Erythroblast (primary cell): ENCODE measurements around the gene SYTL4.

Experiments used
- DNase-seq, 2 experiments: peaks; one replicate each; lab custom pipeline; 2025; lab: John Stamatoyannopoulos, UW
- GATA1 ChIP-seq: IDR thresholded peaks from 2 replicates; pipeline ENCODE4 v1.6.1; 2011; ENCODE audit warnings: low read depth, mild to moderate bottlenecking, control low read depth, low read length, moderate library complexity
- POLR2A ChIP-seq: IDR thresholded peaks from 2 replicates; pipeline ENCODE4 v1.6.1; 2011; ENCODE audit warnings: mild to moderate bottlenecking, low read length

SYTL4 gene

DNA sequence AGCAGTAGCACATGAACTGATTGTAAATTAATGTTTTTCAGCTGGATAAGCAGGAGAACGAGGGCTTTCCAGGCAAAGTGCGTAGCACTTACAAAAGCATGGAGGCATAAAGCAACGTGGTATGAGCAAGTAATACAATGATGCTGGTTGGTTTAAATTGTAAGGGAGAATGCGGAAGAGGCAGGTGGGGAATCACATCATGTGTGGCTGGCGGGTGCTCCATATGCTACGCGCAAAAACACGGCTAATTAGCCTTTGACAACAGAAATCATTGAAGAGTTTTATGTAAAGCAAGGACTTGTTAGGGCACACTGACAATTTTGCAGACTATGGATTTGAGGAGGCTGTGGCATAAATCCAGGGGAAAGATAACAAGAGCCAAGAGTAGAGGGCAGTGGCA, 14.6 kb downstream of the SYTL4 start:
- TF ChIP-seq GATA1 = no peak
- no peak for TF ChIP-seq POLR2A
- no peak for DNase-seq

DNA sequence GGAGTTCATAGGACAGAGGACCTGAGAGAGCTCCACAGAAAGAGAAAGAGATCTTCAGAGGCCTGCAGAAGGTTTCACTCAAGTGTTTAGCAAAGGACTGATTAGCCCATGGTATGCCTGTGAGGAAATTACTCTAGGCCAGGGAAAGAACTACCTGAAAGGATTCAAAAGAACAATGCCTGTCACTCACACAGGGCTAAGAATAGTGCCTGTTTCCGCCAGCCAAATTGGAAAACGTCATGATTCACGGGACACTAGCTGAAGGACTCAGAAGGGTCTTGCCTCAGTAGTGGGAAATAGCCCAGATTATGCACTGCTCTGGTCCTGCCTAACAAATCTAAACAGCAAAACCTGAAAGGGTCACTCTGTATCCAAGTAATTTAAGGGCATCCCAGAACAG, 21.1 kb downstream of the SYTL4 start:
- TF ChIP-seq POLR2A = no peak
- no peak for TF ChIP-seq GATA1
- no peak for DNase-seq

DNA sequence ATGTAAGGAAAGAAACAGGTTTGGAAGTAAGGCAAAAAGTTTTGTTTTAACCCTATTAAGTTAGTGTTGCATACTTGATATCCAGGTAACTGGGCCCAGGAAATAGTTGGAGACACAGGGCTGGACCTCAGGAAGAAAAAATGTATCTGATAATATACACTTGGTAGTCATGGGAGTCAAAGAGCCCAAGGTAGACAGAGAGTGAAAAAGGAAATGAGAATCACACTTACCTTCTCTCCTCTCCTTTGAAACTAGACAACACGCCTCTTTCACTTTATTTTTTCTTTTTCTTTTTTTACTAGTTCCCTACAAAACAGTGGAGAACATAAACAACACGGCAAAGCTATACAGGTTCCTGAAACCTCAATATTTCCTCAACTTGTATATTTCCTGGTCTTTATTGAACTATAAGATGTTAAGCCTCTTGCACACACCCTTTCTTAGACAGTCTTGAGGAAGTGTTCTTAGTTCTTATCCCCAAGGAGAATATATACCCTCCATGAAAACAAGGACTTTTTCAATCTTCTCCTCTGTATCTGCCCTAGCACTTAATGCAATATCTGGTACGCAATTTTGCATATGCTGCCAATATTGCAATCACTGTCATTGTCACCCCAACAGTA, 27.2 kb downstream of the SYTL4 start:
- no peak for DNase-seq
- no peak for TF ChIP-seq GATA1

DNA sequence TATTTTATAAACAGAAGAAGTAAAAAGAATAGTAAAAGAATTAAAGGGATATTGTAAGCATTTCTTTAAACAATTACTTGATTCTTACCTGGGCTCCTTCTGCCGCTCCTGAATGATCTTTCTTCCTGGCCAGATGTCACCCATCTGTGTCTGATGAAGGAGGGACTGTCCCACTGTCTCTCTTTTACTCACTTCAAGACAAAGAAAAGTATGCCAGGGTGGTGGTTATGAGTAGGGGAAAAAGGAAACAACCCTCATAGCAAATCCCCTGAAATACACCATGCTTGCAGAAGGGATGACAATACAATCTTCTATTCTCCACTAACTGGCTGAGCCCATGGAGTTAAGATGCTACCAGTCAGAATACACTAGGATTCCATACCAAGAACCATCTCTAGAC, 31.1 kb downstream of the SYTL4 start:
- TF ChIP-seq GATA1 = no peak
- no peak for TF ChIP-seq POLR2A
- DNase-seq = no peak

DNA sequence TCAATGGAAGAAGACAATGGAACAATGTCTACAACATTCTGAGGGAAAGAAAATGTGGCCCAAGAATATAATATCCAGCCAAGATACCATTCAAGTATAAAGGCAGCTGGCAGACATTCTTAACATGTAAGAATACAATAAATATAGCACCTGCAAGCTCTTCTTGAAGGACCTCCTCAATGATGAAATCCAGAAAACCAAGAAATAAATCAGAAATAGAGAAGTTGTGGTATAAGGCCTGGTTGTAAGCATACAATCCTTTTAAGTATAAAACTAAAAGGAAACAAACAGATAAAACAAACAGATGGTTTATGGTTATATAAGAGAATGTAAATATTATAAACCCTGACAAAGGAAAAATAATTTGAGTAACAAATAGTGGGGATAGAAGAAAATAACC, 33.4 kb downstream of the SYTL4 start:
- DNase-seq = no peak
- TF ChIP-seq GATA1 = no peak
- no peak for TF ChIP-seq POLR2A

DNA sequence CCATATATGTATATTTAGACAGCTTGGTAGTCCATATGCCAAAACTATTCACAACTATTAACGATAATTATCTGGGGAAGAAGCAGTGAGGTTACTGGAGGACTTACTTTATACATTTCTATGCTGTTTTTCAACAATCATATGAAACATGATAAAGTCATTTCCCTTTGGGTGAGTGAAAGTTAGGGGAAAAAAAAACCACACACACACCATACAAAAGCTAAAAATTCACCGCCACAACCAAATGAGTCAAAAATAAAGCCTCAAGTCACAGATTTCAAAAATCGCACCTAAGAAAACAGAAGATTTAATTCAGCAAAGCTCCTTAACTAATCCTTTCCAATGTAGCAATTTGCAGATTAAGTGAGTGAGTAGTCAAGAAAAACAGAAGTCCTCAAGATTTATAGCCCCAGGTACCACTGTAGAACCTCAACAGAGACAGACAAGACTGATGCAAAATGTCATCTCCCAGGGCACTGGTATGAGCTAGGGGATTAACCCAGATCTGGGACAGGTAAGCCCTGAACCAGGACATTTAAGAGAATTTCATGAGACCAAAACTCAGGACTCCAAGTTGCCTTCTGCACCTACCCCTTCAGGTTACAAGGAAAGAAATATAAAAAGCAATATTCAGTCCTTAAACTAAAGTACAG, 35.1 kb downstream of the SYTL4 start:
- DNase-seq = no peak

DNA sequence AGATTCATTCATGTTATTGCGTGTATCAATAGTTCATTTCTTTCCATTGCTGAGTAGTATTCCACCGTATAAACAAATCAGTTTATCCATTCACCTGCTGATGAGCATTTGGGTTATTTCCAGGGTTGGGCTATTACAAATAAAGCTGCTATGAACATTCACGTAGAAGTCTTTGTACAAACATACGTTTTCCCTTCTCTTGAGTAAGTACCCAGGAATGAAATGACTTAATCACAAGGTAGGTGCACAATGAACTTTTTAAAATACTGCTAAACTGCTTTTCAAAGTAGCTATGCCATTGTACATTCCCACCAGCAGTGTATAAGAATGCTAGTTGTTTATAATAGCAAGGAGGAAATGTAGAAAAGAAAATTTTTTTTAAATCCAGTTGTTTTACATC, 35.9 kb downstream of the SYTL4 start:
- TF ChIP-seq POLR2A (no peak), GATA1 (no peak)
- no peak for DNase-seq

More for the DNA sequence above, 35.1 kb downstream of the SYTL4 start:
- no peak for TF ChIP-seq GATA1
- no peak for TF ChIP-seq POLR2A

DNA sequence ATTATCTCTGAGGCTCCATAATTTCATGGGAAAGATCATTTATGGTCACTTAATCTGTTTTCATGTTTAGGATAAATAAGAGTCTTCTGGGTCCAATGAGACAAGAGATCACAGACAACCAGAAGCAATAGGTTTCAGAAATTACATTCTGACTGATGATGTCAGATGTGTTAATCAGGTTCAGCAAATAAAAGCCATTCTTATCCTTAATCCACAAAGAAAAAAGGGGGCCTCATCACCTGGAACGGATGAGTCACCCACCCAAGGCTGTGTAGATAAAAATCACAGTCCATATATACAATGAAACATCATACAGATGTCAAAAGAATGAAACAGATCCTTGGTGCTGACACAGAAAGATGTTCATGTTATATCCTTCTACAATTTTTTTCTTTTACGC, 36.6 kb downstream of the SYTL4 start:
- no peak for DNase-seq

DNA sequence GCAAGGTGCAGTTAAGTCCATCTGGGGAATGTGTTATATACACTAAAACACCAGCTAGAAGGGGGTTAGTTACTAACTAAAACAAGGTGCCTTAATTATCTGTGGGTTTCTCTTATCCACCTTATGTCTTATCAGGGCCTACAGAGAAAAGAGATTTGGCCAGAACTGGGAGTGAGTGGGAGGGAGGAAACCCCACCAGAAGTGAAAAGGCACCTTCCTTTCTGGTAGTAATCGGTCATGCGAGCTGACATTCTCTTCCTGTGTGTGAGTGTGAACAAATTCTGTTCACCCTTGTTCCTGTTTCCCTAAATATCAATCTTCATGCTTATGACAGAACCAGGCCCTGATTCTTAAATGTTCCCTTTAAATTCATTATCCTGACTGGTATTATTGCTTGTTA, 44.4 kb downstream of the SYTL4 start:
- no peak for DNase-seq

More for the DNA sequence above, 36.6 kb downstream of the SYTL4 start:
- no peak for TF ChIP-seq GATA1
- TF ChIP-seq POLR2A = no peak

DNA sequence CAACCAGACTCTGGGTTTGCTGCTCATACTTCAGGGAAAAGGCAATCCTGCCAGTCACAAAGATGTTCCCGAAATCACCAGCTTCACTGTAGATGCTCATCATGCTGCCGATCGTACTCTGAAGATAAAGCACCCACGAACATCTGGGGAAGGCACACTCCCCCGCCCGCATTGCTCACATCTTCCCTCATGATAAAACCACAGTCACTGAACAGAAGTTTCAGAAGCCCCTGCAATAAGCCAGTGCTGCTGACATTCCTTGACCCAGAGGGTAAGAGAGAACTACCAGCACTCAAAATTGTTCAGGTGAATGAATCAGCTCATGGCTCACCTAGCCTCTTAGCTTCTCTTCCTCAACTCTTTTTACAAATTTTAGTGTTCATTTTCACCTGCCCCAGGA, 44.8 kb downstream of the SYTL4 start:
- DNase-seq = peak; percentile 1 to 14

More for the DNA sequence above, 44.4 kb downstream of the SYTL4 start:
- TF ChIP-seq POLR2A (no peak), GATA1 (no peak)

DNA sequence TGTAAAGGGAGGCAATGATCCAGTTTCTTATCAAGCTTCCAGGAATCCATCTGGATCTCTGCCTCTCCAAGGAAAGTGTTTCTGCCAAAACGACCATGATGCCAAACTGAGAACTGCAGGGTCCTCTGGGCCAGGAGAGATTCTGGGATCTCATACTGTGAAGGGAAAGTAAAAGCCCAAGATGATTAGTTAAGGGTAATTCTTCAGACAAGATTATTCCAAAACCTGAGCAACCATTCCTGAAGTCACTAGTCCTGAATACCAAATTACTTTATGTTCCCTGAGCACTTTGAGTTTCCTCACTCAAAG, 46.0 kb downstream of the SYTL4 start:
- no peak for DNase-seq
- no peak for TF ChIP-seq POLR2A
- TF ChIP-seq GATA1 = no peak

More for the DNA sequence above, 44.8 kb downstream of the SYTL4 start:
- TF ChIP-seq GATA1 (no peak), POLR2A (no peak)

DNA sequence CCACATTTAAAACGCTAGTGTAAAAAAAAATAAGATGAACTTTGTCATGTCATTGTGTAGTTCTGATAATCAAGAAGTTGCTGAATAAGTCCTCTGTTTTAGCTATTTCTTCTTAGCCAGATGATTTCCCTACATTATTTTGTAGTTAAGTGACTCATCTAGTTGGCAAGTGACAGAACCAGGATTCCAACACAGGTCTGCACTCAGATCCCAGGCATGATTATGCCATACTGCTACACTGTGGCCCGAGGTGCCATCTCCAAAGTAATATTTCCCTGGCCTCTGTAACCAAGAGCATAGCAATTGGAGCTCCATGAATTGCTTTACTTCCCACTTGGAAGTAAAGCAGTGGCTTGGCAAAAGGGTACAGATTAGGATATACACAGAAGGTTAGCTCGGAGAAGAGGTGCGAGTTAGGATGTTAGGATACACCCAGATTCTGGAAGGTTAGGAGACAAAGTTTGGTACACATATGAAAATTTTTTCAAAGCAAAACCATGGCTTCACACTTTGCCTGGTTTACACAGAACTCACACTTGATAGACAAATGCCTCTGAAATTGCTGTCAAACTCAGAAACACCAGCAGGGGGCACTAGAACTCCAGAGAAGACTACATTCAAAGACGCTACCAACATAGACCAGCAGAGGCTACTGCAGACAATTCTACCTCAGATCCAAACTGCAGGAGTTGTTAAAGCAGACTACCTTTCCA, 46.5 kb downstream of the SYTL4 start:
- DNase-seq = peak; percentile 80 to 88
- TF ChIP-seq GATA1 (no peak), POLR2A (no peak)

DNA sequence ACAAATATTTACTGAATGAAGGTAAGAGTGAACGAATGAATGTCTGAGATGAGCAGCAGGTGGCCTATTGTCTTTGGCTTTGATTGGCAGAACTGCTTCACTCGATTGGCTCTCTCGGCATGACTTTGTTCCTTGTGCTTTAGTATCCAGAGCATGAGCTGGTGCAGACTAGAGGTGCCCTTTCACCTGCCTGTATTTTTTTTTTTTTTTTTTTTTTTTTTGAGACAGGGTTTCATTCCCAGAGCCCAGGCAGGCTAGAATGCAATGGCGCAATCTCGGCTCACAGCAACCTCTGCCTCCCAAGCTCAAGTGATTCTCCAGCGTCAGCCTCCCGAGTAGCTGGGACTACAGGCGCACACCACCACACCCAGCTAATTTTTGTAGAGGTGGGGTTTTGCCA, 49.0 kb downstream of the SYTL4 start:
- TF ChIP-seq POLR2A (no peak), GATA1 (no peak)
- DNase-seq = no peak

DNA sequence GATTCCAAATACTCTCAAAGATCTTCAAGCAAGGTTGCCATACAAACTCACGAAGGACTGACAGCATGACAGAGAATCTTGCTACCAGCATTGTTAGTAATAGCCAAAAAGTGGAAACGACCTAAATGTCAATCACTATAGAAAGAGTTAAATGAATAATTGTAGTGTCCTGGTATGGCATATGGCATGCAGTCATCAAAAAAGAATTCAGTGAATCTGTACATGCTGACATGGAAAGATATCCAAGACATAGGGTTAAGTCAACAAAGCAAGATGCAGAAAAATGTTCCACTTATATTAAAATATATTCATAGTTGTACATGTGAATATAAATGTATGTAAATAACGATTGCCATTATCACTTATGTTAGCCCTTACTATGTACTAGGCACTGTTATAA, 50.3 kb downstream of the SYTL4 start:
- TF ChIP-seq POLR2A (no peak), GATA1 (no peak)
- DNase-seq = no peak
